Breast epithelium (tissue), 3 donors: ENCODE results near the gene COMMD3.

Experiments
- POLR2A ChIP-seq: fragments of 450-650 bp; IDR thresholded peaks from one replicate; pipeline ENCODE4 v1.6.1; 2016; ENCODE audit warnings: antibody characterized with exemption, mild to moderate bottlenecking, moderate library complexity
- TF ChIP-seq, protein P1 (sequence below), 3 donors: fragments of 450-650 bp; IDR thresholded peaks; one replicate each; pipeline ENCODE4 v1.5.1; 2016 to 2017; ENCODE audit warnings: antibody characterized with exemption in 3 of 3, mild to moderate bottlenecking in 3 of 3, moderate library complexity in 3 of 3

DNA sequence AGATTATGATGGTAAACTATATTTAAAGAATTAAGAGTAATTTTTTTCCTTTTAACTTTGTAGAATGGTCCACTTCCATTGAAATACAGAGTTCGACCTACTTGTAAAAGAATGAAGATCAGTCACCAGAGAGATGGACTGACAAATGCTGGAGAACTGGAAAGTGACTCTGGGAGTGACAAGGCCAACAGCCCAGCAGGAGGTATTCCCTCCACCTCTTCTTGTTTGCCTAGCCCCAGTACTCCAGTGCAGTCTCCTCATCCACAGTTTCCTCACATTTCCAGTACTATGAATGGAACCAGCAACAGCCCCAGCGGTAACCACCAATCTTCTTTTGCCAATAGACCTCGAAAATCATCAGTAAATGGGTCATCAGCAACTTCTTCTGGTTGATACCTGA, 13.0 kb downstream of the COMMD3 start:
- TF ChIP-seq, protein P1, sequence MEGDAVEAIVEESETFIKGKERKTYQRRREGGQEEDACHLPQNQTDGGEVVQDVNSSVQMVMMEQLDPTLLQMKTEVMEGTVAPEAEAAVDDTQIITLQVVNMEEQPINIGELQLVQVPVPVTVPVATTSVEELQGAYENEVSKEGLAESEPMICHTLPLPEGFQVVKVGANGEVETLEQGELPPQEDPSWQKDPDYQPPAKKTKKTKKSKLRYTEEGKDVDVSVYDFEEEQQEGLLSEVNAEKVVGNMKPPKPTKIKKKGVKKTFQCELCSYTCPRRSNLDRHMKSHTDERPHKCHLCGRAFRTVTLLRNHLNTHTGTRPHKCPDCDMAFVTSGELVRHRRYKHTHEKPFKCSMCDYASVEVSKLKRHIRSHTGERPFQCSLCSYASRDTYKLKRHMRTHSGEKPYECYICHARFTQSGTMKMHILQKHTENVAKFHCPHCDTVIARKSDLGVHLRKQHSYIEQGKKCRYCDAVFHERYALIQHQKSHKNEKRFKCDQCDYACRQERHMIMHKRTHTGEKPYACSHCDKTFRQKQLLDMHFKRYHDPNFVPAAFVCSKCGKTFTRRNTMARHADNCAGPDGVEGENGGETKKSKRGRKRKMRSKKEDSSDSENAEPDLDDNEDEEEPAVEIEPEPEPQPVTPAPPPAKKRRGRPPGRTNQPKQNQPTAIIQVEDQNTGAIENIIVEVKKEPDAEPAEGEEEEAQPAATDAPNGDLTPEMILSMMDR (IDR thresholded peaks at IDR 0.05): no peak
- TF ChIP-seq POLR2A: no peak
